ENCODE results near the gene SCFD2. TPM values are rescaled to one million over a fixed set of nuclear protein-coding genes. Genes with fewer than 3 reads are reported as not detected.

Gene SCFD2
- total and polyA plus RNA-seq, 2 of the 8 experiments (the other 6 are each of a cell fraction or from before 2014, with no cell fraction given), result 6.2 to 10.2 TPM

DNA sequence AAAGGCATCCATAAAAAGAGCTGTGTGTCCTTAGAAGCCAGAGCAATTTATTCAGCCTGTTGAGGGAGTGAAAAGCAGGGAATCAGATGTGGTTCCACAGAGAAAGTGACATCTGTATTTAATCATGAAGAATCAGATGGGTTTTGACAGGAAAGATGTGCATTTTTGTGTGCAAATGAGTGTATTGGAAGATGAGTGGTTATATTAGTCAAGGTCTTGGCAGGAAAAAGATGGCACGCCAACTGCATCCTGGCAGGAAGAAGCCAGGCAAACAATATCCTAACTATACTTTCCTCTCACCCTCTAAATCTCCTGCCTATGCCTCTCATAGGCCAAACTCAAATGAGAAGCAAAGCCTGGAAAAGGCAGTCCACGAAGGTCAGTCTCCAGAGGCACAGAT is 59.1 kb downstream of the SCFD2 start:
- H2BK120ac ChIP-seq (replicated peaks; ENCODE audit: low read depth, low read length), result no peak overlapping the region
- no peaks in the 10 kb centered on the region for H3K4me1 ChIP-seq (replicated peaks in 1 of 4; ENCODE audit: control insufficient read depth in 3 of 4, insufficient read depth in 4 of 4, low read length in 3 of 4)
- no peaks in the 10 kb centered on the region for H3K36me3 ChIP-seq (ENCODE audit: control insufficient read depth in 2 of 4, insufficient read depth in 4 of 4, low read length in 3 of 4)
- no peak for DNase-seq (ENCODE audit: low read depth in 1 of 2, low spot score in 2 of 2)
- no peak overlapping the region for H2BK20ac ChIP-seq (ENCODE audit: low read length)
- H3K9ac ChIP-seq (replicated peaks in 1 of 4; ENCODE audit: extremely low read depth in 1 of 4, low read depth in 3 of 4, low read length in 3 of 4), result no peak overlapping the region
- H2BK12ac ChIP-seq (ENCODE audit: low read depth, low read length), result no peak overlapping the region
- H3K4me2 ChIP-seq (ENCODE audit: insufficient read depth in 1 of 2, low read depth in 2 of 2, low read length in 2 of 2), result no peak overlapping the region
- no peak overlapping the region for H3K56ac ChIP-seq (replicated peaks; ENCODE audit: insufficient read length, low read depth, low read length)
- POLR2A ChIA-PET (ENCODE audit: partially characterized antibody), result no interaction called here
- 68% methylated on average over 2 of the region's 2 CpGs; no CpG with 5 or more reads in 1 of the 2 experiments for WGBS, 2 experiments (ENCODE audit: extremely low coverage in 1 of 2, insufficient coverage in 1 of 2, insufficient read length in 1 of 2, insufficient replicate concordance in 2 of 2, low coverage in 1 of 2, low lambda C conversion rate in 2 of 2, missing lambda C conversion rate in 1 of 2)
- H2BK5ac ChIP-seq (ENCODE audit: low read depth, low read length), result no peak overlapping the region
- no peak overlapping the region for H2BK15ac ChIP-seq (ENCODE audit: low read length)
- no peaks in the 10 kb centered on the region for H3K27me3 ChIP-seq (replicated peaks in 1 of 4; ENCODE audit: control insufficient read depth in 3 of 4, extremely low read depth in 1 of 4, insufficient read depth in 3 of 4, low read length in 3 of 4)
- no peak overlapping the region for H3K18ac ChIP-seq (ENCODE audit: extremely low read depth, low read length)
- H3K4me3 ChIP-seq (ENCODE audit: extremely low read depth in 1 of 4, insufficient read depth in 2 of 4, low read depth in 3 of 4, low read length in 4 of 4), result no peak overlapping the region
- H3K79me2 ChIP-seq (ENCODE audit: control insufficient read depth in 1 of 2, insufficient read depth in 2 of 2, low read length in 2 of 2), result no peaks in the 10 kb centered on the region
- no peak overlapping the region for H4K91ac ChIP-seq (replicated peaks; ENCODE audit: insufficient read length, low read length)
- CTCF ChIA-PET (ENCODE audit: partially characterized antibody), result interaction anchor here (0.6 kb wide), 1 partner anchor 595 kb away, joined by 3 read pairs; no protein-coding TSS in a partner anchor
- H3K9me3 ChIP-seq (ENCODE audit: insufficient read depth in 2 of 2, low read depth in 1 of 2, low read length in 1 of 2), result no peaks in the 10 kb centered on the region
- H3K14ac ChIP-seq (ENCODE audit: insufficient read length), result no peak overlapping the region
- H2AFZ ChIP-seq (ENCODE audit: low read length), result no peak overlapping the region
- no peaks in the 10 kb centered on the region for H3K23me2 ChIP-seq (ENCODE audit: low read depth, low read length)
- H3K4ac ChIP-seq (replicated peaks; ENCODE audit: insufficient read length, low read depth, low read length), result no peak overlapping the region
- no peak overlapping the region for H4K8ac ChIP-seq (ENCODE audit: extremely low read depth, insufficient read depth, low read length)
- no peak overlapping the region for H2AK5ac ChIP-seq (ENCODE audit: low read depth, low read length)
- no peak overlapping the region for H3K27ac ChIP-seq (ENCODE audit: low read depth, low read length)
- H3K23ac ChIP-seq (ENCODE audit: insufficient read length), result no peak overlapping the region
- FAIRE-seq, result no peak
- no peaks in the 10 kb centered on the region for H4K20me1 ChIP-seq (replicated peaks in 1 of 2; ENCODE audit: control insufficient read depth in 1 of 2, insufficient read depth in 2 of 2, low read length in 2 of 2)
- H4K5ac ChIP-seq (ENCODE audit: insufficient read length, low read depth, low read length), result no peak overlapping the region
- no peak for TF ChIP-seq SP4 (IDR thresholded peaks at IDR 0.05; ENCODE audit: low read length)
- TF ChIP-seq MAFK (IDR thresholded peaks at IDR 0.05; ENCODE audit: low read depth, low read length), result no peak
- TF ChIP-seq SIRT6 (IDR thresholded peaks at IDR 0.05; ENCODE audit: low read length), result no peak
- no peak for TF ChIP-seq EP300 (IDR thresholded peaks at IDR 0.05; ENCODE audit: borderline replicate concordance in 1 of 2, low read depth in 2 of 2, low read length in 2 of 2)
- no peak for TF ChIP-seq CHD2 (IDR thresholded peaks at IDR 0.05; ENCODE audit: low read length)
- no peak for TF ChIP-seq PHF8 (conservative IDR thresholded peaks at IDR 0.05; ENCODE audit: low read depth, low read length)
- TF ChIP-seq RXRA (IDR thresholded peaks at IDR 0.05; ENCODE audit: insufficient read depth, low read depth, low read length), result no peak
- no peak for TF ChIP-seq SIN3A (conservative IDR thresholded peaks at IDR 0.05 in 1 of 2, IDR thresholded peaks at IDR 0.05 in 1 of 2; ENCODE audit: low read depth in 1 of 2, low read length in 2 of 2)
- TF ChIP-seq KDM1A (IDR thresholded peaks at IDR 0.05; ENCODE audit: borderline replicate concordance, low read length), result no peak
- TF ChIP-seq TBP (IDR thresholded peaks at IDR 0.05; ENCODE audit: low read depth, low read length), result no peak
- TF ChIP-seq JUN (IDR thresholded peaks at IDR 0.05; ENCODE audit: low read depth, low read length), result no peak
- TF ChIP-seq FOSL1 (IDR thresholded peaks at IDR 0.05; ENCODE audit: insufficient read depth, low read depth, low read length), result no peak
- TF ChIP-seq RBBP5 (IDR thresholded peaks at IDR 0.05; ENCODE audit: borderline replicate concordance, low read depth, low read length), result no peak
- no peak for TF ChIP-seq CTBP2 (IDR thresholded peaks at IDR 0.05; ENCODE audit: borderline replicate concordance, insufficient read depth, insufficient read length, low read length)
- no peaks in the 10 kb centered on the region for H3K79me1 ChIP-seq (ENCODE audit: low read depth, low read length)

Data from H1 (cell line).